HUES48 (cell line): Measurements from ENCODE around the gene HERC2.
"Not testable (repeated sequence)": the region's sequence is repeated elsewhere in the genome, so short reads cannot be mapped to it uniquely, and the experiment has no call there.

Source experiments
- H3K27ac ChIP-seq: one replicate; pipeline ENCODE4 v1.7.0; 2013; ENCODE audit warnings: low read depth, low read length, inconsistent platforms
- H3K27me3 ChIP-seq: 2 replicates; pipeline ENCODE4 v1.6.1; 2013; ENCODE audit warnings: mild to moderate bottlenecking, low read length; ENCODE audit not compliant: control insufficient read depth, insufficient read depth
- H3K36me3 ChIP-seq: 2 replicates; pipeline ENCODE4 v1.6.1; 2013; ENCODE audit warnings: low read length; ENCODE audit not compliant: control insufficient read depth, insufficient read depth
- H3K4me1 ChIP-seq: 2 replicates; pipeline ENCODE4 v1.6.1; 2013; ENCODE audit warnings: mild to moderate bottlenecking, low read length; ENCODE audit not compliant: control insufficient read depth, insufficient read depth
- H3K4me3 ChIP-seq: 2 replicates; pipeline ENCODE4 v1.5.1; 2013; ENCODE audit warnings: mild to moderate bottlenecking, low read depth, low read length
- H3K9ac ChIP-seq: 2 replicates; pipeline ENCODE4 v1.6.1; 2013; ENCODE audit warnings: mild to moderate bottlenecking, low read depth, low read length, moderate library complexity
- H3K9me3 ChIP-seq: 2 replicates; pipeline ENCODE4 v1.6.1; 2013; ENCODE audit warnings: low read length; ENCODE audit not compliant: control insufficient read depth, insufficient read depth

The HERC2 gene

GRCh38 chr15:28322129-28322588 lies at the start of gene HERC2:
HERC2 (minus strand) TSS chr15:28322179; CDS start chr15:28321433, 746 bp downstream.
- H3K27ac ChIP-seq, H3K27me3 ChIP-seq, H3K9ac ChIP-seq, H3K4me1 ChIP-seq, H3K36me3 ChIP-seq, H3K9me3 ChIP-seq: not testable (repeated sequence)
- peak within 1 kb of the TSS; percentile 50 for H3K4me3 ChIP-seq

DNA sequence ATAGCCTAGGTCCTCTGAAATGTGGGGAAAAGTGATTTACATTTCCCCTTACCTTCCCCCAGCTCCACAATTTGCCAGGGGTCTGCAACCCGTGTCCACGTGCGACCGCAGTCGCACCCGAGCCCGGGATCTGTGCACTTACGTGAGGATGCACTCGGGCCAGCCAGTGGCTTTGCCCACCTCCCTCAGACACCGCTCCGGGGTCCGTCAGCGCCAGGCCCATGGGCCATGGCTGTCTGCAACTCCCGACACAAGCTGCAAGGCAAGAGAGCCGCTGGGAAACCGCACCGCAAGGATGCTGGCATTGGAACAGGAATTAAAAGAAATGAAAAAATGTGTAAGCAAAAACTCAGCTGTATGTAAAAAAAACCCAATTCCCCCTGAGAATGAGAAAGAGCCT lies 43.5 kb upstream of the HERC2 start:
- H3K4me1 ChIP-seq, H3K9me3 ChIP-seq, H3K27ac ChIP-seq, H3K36me3 ChIP-seq, H3K4me3 ChIP-seq, H3K27me3 ChIP-seq, H3K9ac ChIP-seq: not testable (repeated sequence)

- not testable (repeated sequence) for H3K9ac ChIP-seq, H3K36me3 ChIP-seq, H3K4me3 ChIP-seq, H3K27ac ChIP-seq, H3K27me3 ChIP-seq, H3K9me3 ChIP-seq, H3K4me1 ChIP-seq
Measured at GRCh38 chr15:28357984-28358383, 36.0 kb upstream of the HERC2 start, which contains the start of gene GOLGA6L24. GOLGA6L24 (minus strand) TSS chr15:28358084; CDS start chr15:28358023, 61 bp downstream.

DNA sequence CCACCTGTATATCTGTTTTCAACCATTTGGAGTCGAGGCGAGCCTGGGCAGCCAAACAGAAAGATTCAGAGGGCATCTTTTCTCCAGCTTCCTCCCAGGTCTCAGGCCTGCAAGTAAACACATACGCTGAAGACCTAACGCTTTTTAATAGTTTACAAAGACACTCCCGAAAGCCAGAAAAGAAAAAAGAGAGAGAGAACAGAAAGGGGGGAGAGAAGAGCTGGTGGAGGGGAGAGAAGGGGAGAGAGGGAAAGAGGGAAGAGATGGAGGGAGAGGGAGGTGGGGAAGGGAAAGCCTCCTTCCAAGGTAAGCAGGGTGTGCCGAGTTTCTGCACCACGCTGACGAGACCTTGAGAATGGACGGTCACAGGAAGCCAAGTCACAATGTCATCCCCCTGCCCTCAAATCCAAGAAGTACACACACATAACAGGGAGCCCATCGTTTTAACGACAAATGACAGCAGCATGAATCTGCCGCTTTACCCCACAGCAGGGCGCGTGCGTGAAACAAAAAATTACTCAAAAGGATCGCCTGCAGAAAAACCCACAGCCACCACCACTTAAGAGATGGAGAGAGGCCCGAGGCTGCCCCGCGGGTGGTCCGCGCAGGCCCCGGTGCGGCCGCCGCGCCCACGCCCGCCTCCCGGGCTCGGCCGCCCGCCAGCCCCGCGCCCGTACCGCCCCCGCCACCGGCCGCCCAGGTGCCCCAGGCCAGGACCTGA lies 461 bp downstream of the HERC2 start:
- peak overlapping the region; percentile 50 for H3K4me3 ChIP-seq
- H3K27me3 ChIP-seq, H3K27ac ChIP-seq, H3K36me3 ChIP-seq, H3K9me3 ChIP-seq, H3K9ac ChIP-seq, H3K4me1 ChIP-seq: not testable (repeated sequence)

GRCh38 chr15:28319725-28320124 lies 2.3 kb downstream of the HERC2 start:
- not testable (repeated sequence) for H3K9ac ChIP-seq

DNA sequence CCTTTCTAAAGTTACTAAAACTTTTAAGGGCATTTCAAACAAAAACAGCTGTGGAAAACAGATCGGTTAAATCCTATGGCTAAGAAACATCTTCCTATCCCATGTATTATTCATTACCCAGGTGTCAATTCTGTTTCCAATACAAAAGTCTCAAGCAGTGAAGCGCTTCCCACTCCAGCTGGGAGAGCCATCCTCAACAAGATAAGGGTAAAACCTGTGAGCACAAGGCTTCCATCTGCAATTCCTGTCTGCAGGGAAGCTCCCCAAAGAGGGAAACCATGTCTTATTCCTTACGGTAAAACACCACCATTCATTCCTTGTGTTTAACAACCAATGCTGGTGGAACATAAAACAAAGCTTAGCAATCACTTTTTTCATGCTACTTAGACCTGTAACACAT lies 3.2 kb downstream of the HERC2 start:
- H3K9ac ChIP-seq, H3K4me3 ChIP-seq, H3K27ac ChIP-seq: not testable (repeated sequence)

More at GRCh38 chr15:28319725-28320124, 2.3 kb downstream of the HERC2 start:
- not testable (repeated sequence) for H3K4me1 ChIP-seq, H3K36me3 ChIP-seq, H3K27ac ChIP-seq, H3K9me3 ChIP-seq, H3K27me3 ChIP-seq, H3K4me3 ChIP-seq

GRCh38 chr15:28318122-28318521 lies 3.9 kb downstream of the HERC2 start:
- H3K27ac ChIP-seq, H3K4me1 ChIP-seq, H3K9ac ChIP-seq: not testable (repeated sequence)

More for the DNA sequence above, 3.2 kb downstream of the HERC2 start:
- H3K9me3 ChIP-seq, H3K4me1 ChIP-seq, H3K27me3 ChIP-seq: not testable (repeated sequence)
- peaks cover 12% of the 10 kb centered on the region; the same call in 1 of the 2 replicates for H3K36me3 ChIP-seq

DNA sequence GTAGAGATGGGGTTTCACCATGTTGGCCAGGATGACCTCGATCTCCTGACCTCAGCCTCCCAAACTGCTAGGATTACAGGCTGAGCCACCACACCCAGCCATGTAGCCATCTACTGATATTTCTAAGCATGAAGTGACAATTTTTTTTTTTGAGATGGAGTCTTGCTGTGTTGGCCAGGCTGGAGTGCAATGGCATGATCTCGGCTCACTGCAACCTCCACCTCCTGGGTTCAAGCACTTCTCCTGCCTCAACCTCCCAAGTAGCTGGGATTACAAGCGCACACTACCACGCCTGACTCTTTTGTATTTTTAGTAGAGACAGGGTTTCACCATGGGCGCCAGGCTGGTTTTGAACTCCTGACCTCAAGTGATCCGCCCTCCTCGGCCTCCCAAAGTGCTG lies 5.0 kb downstream of the HERC2 start:
- H3K4me3 ChIP-seq, H3K9ac ChIP-seq, H3K27me3 ChIP-seq, H3K9me3 ChIP-seq, H3K27ac ChIP-seq, H3K4me1 ChIP-seq: not testable (repeated sequence)
- H3K36me3 ChIP-seq: peaks cover 15% of the 10 kb centered on the region; the same call in 1 of the 2 replicates

More at GRCh38 chr15:28318122-28318521, 3.9 kb downstream of the HERC2 start:
- H3K9me3 ChIP-seq, H3K4me3 ChIP-seq, H3K27me3 ChIP-seq: not testable (repeated sequence)
- peaks cover 15% of the 10 kb centered on the region; the same call in 1 of the 2 replicates for H3K36me3 ChIP-seq

GRCh38 chr15:28310454-28310853 lies 11.5 kb downstream of the HERC2 start:
- H3K9ac ChIP-seq: not testable (repeated sequence)
- H3K9me3 ChIP-seq: peaks cover 17% of the 10 kb centered on the region

DNA sequence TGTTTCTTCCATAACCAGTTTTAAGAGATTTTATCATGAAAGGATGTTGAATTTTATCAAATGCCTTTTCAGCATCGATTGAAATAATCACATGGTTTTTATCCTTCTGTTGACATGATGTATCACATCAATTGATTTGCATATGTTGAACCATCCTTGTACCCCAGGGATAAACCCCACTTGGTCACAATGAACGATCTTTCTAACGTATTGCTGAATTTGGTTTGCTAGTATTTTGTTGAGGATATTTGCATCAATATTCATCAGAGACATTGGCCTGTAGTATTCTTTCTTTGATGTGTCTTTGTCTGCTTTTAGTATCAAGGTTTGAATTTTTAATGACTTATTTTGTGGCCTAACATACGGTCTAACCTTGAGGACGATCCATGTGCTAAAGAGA lies 13.3 kb downstream of the HERC2 start:
- not testable (repeated sequence) for H3K4me1 ChIP-seq, H3K4me3 ChIP-seq, H3K27me3 ChIP-seq, H3K9ac ChIP-seq, H3K27ac ChIP-seq
- peaks cover 17% of the 10 kb centered on the region for H3K9me3 ChIP-seq
- H3K36me3 ChIP-seq: peaks cover 14% of the 10 kb centered on the region

More at GRCh38 chr15:28310454-28310853, 11.5 kb downstream of the HERC2 start:
- not testable (repeated sequence) for H3K27ac ChIP-seq, H3K4me3 ChIP-seq, H3K4me1 ChIP-seq, H3K27me3 ChIP-seq
- peaks cover 23% of the 10 kb centered on the region for H3K36me3 ChIP-seq

DNA sequence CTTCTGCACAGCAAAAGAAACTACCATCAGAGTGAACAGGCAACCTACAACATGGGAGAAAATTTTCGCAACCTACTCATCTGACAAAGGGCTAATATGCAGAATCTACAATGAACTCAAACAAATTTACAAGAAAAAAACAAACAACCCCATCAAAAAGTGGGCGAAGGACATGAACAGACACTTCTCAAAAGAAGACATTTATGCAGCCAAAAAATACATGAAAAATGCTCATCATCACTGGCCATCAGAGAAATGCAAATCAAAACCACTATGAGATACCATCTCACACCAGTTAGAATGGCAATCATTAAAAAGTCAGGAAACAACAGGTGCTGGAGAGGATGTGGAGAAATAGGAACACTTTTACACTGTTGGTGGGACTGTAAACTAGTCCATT lies 16.3 kb downstream of the HERC2 start:
- H3K9ac ChIP-seq, H3K4me1 ChIP-seq, H3K4me3 ChIP-seq, H3K27me3 ChIP-seq, H3K27ac ChIP-seq: not testable (repeated sequence)
- peaks cover 17% of the 10 kb centered on the region for H3K9me3 ChIP-seq
- peaks cover 12% of the 10 kb centered on the region for H3K36me3 ChIP-seq
